ENCODE data around the gene SSR1. TPM values are rescaled to one million over a fixed set of nuclear protein-coding genes. Genes with fewer than 3 reads are reported as not detected.

SSR1 gene
- total and polyA plus RNA-seq, 2 of the 13 experiments (the other 11 are each of a cell fraction or from before 2014, with no cell fraction given), result 203 to 243 TPM

DNA sequence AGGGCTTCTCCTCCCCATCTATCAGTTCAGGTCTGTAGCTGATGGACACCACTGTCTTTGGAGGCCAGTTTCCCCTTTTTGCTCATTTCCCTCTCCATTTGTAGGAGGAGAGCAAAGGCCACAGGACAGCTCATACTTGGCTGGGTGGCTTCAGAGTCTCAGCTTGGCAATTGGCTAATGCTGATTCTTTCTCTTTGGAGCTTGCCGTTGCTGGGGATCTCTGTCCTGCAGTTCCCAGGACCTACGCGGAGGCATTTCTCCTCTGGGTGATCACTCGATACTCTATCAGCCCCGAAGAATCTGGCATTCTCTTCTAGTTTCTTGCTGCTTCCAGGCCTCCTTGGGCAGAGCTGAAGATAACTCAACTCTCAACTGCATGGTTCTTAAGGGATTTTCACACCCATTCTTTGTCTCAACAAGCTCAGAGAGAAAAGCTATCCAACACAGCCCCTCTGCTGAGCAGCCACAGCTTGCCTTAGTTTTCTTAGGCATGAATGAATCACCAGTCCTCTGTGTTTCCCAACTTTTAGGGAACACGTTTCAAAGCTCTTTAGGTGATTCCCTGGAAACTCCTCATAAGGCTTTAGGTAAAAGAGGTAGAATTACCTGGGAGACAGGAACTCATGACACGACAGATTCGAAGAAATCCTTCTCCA, 19.2 kb upstream of the SSR1 start:
- H3K79me2 ChIP-seq (ENCODE audit: insufficient read depth, low read length), result no peaks in the 10 kb centered on the region
- CTCF ChIA-PET (ENCODE audit: low intra/inter-chr PET ratio, low total read pairs), result no interaction called here
- no peak overlapping the region for H3K27ac ChIP-seq (ENCODE audit: extremely low read length, insufficient read depth, low read length)
- ATAC-seq, result peak; percentile 98
- intact Hi-C loops (cut with micrococcal nuclease; ENCODE audit: unreplicated experiment), result no loop called here
- peak overlapping the region; percentile 6 to 29 (median 20) for H3K4me3 ChIP-seq (replicated peaks in 1 of 3; ENCODE audit: insufficient read depth in 1 of 3, low read depth in 2 of 3, low read length in 3 of 3)
- POLR2A ChIA-PET, result interaction anchor here (0.9 to 1.3 kb wide), 4 partner anchors 10 to 57 kb away, joined by 3 to 9 read pairs (median 6); partner anchors contain the start of genes CAGE1, RIOK1 and SSR1
- in situ Hi-C loops (cut with HindIII; ENCODE audit: extremely low pct_ligation_motif_present, low pct_unique_long_range_greater_than_20kb), result no loop called here
- FAIRE-seq, result peak; percentile 53
- H3K9ac ChIP-seq (ENCODE audit: insufficient read depth, low read depth, low read length), result no peak overlapping the region
- no peaks in the 10 kb centered on the region for H4K20me1 ChIP-seq (ENCODE audit: insufficient read depth, low read length)
- peaks cover 20% of the 10 kb centered on the region for H3K4me1 ChIP-seq (ENCODE audit: insufficient read depth, low read length)
- H3K27me3 ChIP-seq (ENCODE audit: control insufficient read depth in 1 of 2, insufficient read depth in 2 of 2, low read length in 2 of 2), result no peaks in the 10 kb centered on the region
- H3K4me2 ChIP-seq (ENCODE audit: low read depth, low read length), result peak overlapping the region; percentile 62
- peak overlapping the region; percentile 77 for H2AFZ ChIP-seq (ENCODE audit: low read length)
- H3K9me3 ChIP-seq (ENCODE audit: low read length), result no peaks in the 10 kb centered on the region
- DNase-seq (ENCODE audit: low spot score), result peak; percentile 42
- no peaks in the 10 kb centered on the region for H3K36me3 ChIP-seq (replicated peaks in 1 of 2; ENCODE audit: control insufficient read depth in 1 of 2, insufficient read depth in 2 of 2, low read length in 2 of 2)
- no TSS peak for BruUV-seq (replicated peaks)
- WGBS (ENCODE audit: low lambda C conversion rate), result 18% methylated on average over 8 of the region's 8 CpGs
- 0 out of 2 replicates have a peak, but pooled peaks have one; percentile 25 for TF ChIP-seq KDM2A (CRISPR knock-in tag; IDR thresholded peaks at IDR 0.05; ENCODE audit: borderline replicate concordance, low read depth)
- 0 out of 2 replicates have a peak, but pooled peaks have one; percentile 31 for TF ChIP-seq ZNF709 (CRISPR knock-in tag; IDR thresholded peaks at IDR 0.05)
- TF ChIP-seq ZNF292 (CRISPR knock-in tag; IDR thresholded peaks at IDR 0.05; ENCODE audit: borderline replicate concordance, low read depth), result peak; percentile 60; the same call in 1 of the 2 replicates
- TF ChIP-seq, protein P1, sequence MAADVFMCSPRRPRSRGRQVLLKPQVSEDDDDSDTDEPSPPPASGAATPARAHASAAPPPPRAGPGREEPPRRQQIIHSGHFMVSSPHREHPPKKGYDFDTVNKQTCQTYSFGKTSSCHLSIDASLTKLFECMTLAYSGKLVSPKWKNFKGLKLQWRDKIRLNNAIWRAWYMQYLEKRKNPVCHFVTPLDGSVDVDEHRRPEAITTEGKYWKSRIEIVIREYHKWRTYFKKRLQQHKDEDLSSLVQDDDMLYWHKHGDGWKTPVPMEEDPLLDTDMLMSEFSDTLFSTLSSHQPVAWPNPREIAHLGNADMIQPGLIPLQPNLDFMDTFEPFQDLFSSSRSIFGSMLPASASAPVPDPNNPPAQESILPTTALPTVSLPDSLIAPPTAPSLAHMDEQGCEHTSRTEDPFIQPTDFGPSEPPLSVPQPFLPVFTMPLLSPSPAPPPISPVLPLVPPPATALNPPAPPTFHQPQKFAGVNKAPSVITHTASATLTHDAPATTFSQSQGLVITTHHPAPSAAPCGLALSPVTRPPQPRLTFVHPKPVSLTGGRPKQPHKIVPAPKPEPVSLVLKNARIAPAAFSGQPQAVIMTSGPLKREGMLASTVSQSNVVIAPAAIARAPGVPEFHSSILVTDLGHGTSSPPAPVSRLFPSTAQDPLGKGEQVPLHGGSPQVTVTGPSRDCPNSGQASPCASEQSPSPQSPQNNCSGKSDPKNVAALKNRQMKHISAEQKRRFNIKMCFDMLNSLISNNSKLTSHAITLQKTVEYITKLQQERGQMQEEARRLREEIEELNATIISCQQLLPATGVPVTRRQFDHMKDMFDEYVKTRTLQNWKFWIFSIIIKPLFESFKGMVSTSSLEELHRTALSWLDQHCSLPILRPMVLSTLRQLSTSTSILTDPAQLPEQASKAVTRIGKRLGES (CRISPR knock-in tag; IDR thresholded peaks at IDR 0.05; ENCODE audit: borderline replicate concordance), result no peak
- TF ChIP-seq ZGPAT (CRISPR knock-in tag; IDR thresholded peaks at IDR 0.05), result 0 out of 2 replicates have a peak, but pooled peaks have one; percentile 19
- TF ChIP-seq ZNF501 (CRISPR knock-in tag; IDR thresholded peaks at IDR 0.05), result peak; percentile 62
- peak; percentile 26; the same call in 1 of the 2 replicates for TF ChIP-seq SALL1 (CRISPR knock-in tag; IDR thresholded peaks at IDR 0.05)
- TF ChIP-seq YEATS2 (CRISPR knock-in tag; IDR thresholded peaks at IDR 0.05; ENCODE audit: borderline replicate concordance), result peak; percentile 32; the same call in 1 of the 2 replicates
- 0 out of 2 replicates have a peak, but pooled peaks have one; percentile 17 for TF ChIP-seq HNF4A (CRISPR knock-in tag; IDR thresholded peaks at IDR 0.05)
- TF ChIP-seq UBTF (CRISPR knock-in tag; IDR thresholded peaks at IDR 0.05), result 0 out of 2 replicates have a peak, but pooled peaks have one; percentile 30
- TF ChIP-seq NFYC (CRISPR knock-in tag; IDR thresholded peaks at IDR 0.05), result 0 out of 2 replicates have a peak, but pooled peaks have one; percentile 17
- TF ChIP-seq, protein P2, sequence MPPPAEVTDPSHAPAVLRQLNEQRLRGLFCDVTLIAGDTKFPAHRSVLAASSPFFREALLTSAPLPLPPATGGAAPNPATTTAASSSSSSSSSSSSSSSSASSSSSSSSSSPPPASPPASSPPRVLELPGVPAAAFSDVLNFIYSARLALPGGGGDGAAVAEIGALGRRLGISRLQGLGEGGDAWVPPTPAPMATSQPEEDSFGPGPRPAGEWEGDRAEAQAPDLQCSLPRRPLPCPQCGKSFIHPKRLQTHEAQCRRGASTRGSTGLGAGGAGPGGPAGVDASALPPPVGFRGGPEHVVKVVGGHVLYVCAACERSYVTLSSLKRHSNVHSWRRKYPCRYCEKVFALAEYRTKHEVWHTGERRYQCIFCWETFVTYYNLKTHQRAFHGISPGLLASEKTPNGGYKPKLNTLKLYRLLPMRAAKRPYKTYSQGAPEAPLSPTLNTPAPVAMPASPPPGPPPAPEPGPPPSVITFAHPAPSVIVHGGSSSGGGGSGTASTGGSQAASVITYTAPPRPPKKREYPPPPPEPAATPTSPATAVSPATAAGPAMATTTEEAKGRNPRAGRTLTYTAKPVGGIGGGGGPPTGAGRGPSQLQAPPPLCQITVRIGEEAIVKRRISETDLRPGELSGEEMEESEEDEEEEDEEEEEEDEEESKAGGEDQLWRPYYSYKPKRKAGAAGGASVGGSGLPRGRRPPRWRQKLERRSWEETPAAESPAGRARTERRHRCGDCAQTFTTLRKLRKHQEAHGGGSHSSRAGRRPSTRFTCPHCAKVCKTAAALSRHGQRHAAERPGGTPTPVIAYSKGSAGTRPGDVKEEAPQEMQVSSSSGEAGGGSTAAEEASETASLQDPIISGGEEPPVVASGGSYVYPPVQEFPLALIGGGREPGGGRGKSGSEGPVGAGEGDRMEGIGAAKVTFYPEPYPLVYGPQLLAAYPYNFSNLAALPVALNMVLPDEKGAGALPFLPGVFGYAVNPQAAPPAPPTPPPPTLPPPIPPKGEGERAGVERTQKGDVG (CRISPR knock-in tag; IDR thresholded peaks at IDR 0.05; ENCODE audit: borderline replicate concordance), result no peak
- 0 out of 2 replicates have a peak, but pooled peaks have one; percentile 28 for TF ChIP-seq GATAD2A (CRISPR knock-in tag; IDR thresholded peaks at IDR 0.05)
